Raji (cell line): ENCODE data around the gene IBA57.

Experiments
- POLR2A ChIP-seq: IDR thresholded peaks from 2 replicates; pipeline ENCODE4 v1.6.1; 2011; ENCODE audit warnings: low read depth, low read length, control low read depth; ENCODE audit not compliant: insufficient read depth

IBA57 gene

GRCh38 chr1:228214921-228215662, 49.5 kb downstream of the IBA57 start:
- no peak for TF ChIP-seq POLR2A

GRCh38 chr1:228215663-228216116, 50.1 kb downstream of the IBA57 start:
- TF ChIP-seq POLR2A = no peak

GRCh38 chr1:228216371-228217320, 51.0 kb downstream of the IBA57 start:
- TF ChIP-seq POLR2A = no peak

DNA sequence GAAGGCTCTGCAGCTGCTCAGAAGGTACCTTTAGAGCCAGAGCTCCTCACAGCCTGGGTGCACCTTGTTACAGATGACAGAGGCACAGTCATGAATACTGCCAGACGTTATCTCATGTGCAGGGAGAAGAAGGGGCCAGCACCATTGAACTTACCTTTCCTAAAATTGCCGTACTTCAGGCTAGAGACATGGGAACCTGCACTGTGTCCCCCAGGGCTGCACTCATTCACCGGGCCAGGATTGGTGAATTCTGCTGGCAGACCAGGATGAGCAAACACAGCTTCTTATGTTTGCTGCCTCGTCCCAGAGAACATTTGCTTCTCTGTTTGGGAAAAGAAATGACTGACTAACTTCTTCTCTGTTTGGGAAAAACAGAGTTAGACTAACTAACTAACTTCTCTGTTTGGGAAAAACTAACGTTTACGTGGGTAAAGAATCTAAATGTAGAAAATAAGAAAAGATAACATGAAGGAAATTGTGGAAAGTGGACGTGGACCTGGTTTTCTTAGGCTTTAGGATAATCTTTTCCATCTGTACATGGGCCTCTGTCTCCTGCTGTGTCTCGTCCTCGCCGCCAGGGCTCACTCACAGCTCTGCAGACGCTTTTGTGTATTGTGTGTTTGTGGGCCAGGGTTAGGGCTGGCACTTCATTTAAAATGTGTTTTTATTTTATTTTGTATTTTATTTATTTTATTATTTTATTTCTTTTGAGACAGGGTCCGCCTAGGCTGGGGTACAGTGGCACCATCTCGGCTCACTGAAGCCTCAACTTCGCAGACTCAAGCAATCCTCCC, 52.1 kb downstream of the IBA57 start:
- no peak for TF ChIP-seq POLR2A

- TF ChIP-seq POLR2A = no peak
These were observed 53.1 kb downstream of the IBA57 start for GRCh38 chr1:228218513-228219244.

DNA sequence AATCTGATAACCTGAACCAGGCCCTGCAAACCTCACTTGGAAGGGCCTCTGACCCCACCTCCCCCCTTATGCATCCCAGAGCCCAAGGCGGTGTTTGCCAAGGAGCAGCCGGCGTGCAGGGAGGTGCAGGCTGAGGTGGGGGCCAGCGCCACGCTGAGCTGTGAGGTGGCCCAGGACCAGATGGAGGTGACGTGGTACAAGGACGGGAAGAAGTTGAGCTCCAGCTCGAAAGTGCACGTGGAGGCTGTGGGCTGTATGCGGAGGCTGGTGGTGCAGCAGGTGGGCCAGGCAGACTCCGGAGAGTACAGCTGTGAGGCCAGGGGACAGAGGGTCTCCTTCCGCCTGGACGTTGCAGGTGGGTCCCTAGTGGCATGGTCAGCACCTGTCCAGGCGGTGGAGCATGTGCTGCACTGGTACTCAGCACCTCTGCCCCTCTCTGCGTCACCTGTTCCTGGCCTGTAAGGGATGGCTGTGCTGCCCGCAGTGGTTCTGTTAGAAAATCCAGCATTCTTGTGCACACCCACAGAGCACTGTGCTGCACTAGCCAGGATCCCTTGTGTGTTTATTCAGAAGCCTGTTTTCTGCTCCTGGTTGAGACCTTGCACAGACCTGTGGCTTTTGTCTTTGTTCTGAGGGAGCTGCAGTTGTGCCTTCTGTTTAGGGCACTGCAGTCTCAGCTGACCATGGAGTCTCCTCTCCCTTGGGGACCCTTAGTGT, 53.8 kb downstream of the IBA57 start:
- TF ChIP-seq POLR2A = no peak

DNA sequence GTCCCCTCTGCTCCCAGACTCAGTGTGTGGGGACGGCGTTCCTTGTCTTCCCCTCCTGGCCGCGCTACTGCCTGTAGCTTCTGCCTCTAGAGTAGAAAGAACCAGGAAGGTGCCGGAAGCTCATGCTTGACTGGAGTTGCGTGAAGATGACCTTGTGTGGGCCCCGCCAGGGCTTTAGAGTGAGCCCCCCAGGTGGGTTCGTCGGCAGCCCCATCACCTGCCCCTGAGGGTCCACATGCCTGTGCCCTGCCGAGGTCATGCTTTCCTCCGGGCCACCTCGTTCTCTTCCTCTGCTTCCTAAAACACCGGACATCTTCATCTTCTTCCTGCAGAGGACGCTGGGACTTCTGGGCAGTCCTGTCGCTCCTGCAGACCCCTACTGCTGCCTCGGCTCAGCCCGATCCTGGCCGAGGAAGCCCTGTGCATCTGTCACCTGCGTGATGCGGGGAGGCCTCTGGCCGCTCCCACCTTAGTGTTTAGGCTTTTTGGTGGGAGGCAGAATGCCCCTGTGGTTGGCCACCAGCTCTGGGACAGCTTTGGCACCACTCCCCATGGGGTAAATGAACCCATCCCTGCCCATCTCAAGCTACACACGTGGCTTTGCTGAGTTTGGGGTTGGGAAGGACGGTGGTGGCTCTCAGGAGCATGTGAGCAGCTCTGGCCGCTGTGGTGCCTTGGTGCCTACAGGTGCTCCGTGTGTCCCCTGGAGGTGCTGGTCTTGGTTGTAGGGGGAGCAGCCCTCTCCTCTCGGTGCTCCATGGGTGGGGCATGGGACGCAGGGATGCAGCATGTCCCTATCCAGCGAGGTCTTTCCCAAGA, 54.6 kb downstream of the IBA57 start:
- no peak for TF ChIP-seq POLR2A

- TF ChIP-seq POLR2A = no peak
These were observed 56.9 kb downstream of the IBA57 start for GRCh38 chr1:228222548-228222947.

- TF ChIP-seq POLR2A = no peak
These were observed 58.9 kb downstream of the IBA57 start for GRCh38 chr1:228224198-228225164.

DNA sequence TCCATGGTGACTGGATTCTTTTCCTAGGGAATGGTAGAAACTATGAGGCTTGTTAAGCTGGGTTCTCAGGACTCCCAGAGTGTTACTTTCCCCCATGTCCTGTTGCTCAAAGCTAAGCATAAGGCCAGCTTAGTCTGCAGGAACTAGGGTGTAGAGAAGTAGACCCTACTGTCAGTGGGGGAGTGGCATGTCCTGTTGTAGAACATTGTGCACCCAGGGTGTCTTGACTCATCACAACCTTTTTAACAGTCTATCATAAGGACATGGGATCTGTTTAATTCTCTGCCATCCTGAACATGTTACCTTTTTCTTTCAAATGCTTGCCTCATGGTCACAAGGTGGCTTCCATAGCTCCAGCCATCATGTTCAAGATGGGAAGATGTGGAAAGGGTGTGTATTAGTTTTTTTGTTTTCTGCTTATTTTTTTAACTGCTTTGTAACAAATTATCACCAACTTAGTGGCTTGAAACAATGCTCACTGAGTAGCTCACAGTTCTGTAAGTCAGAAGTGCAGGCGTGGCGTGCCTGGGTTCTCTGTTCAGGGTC, 59.6 kb downstream of the IBA57 start:
- no peak for TF ChIP-seq POLR2A

- TF ChIP-seq POLR2A = no peak
These were observed 60.1 kb downstream of the IBA57 start for GRCh38 chr1:228225740-228226139.
